Measurements from ENCODE around the gene ZBTB7C. TPM values are rescaled to one million over a fixed set of nuclear protein-coding genes. Genes with fewer than 3 reads are reported as not detected.

Gene ZBTB7C
- polyA plus RNA-seq, 1 donor (not counting 4 experiments of a cell fraction or from before 2014, with no cell fraction given): 0.58 TPM

GRCh38 chr18:48356909-48357631, 52.1 kb downstream of the ZBTB7C start:
- no peaks in the 10 kb centered on the region for H3K79me2 ChIP-seq (ENCODE audit: control insufficient read depth, insufficient read depth, low read length)
- H3K4me1 ChIP-seq (ENCODE audit: control insufficient read depth, extremely low read depth, insufficient read depth, low read length): peaks cover 14% of the 10 kb centered on the region
- H3K36me3 ChIP-seq (ENCODE audit: control insufficient read depth in 2 of 2, extremely low read depth in 1 of 2, insufficient read depth in 2 of 2, low read length in 2 of 2): no peaks in the 10 kb centered on the region
- no peak overlapping the region for H3K4me3 ChIP-seq (ENCODE audit: control insufficient read depth in 2 of 3, extremely low read depth in 1 of 3, insufficient read depth in 2 of 3, low read depth in 1 of 3, low read length in 3 of 3)
- no peak overlapping the region for H3K9ac ChIP-seq (ENCODE audit: control insufficient read depth, extremely low read depth, insufficient read depth, low read length)
- peak; percentile 55 for FAIRE-seq
- peak overlapping the region; percentile 8 for H2AFZ ChIP-seq (ENCODE audit: control insufficient read depth, low read length)
- TF ChIP-seq EZH2 (IDR thresholded peaks at IDR 0.05; ENCODE audit: low read length) (no peak), CTCF (optimal IDR thresholded peaks at IDR 0.05 in 1 of 3, IDR thresholded peaks at IDR 0.05 in 1 of 3, conservative IDR thresholded peaks at IDR 0.05 in 1 of 3; ENCODE audit: extremely low read depth in 1 of 3, insufficient read depth in 2 of 3, low read length in 3 of 3) (no peak)
- peak; percentile 32 for DNase-seq (ENCODE audit: low read depth, low spot score)
- H4K20me1 ChIP-seq (ENCODE audit: control insufficient read depth, extremely low read depth, insufficient read depth, low read length): no peaks in the 10 kb centered on the region
- H3K27me3 ChIP-seq (ENCODE audit: control insufficient read depth, extremely low read depth, insufficient read depth, low read length): peaks cover 3% of the 10 kb centered on the region
- no peaks in the 10 kb centered on the region for H3K9me1 ChIP-seq (ENCODE audit: control insufficient read depth, extremely low read depth, insufficient read depth, low read length)
- no peak overlapping the region for H3K4me2 ChIP-seq (ENCODE audit: control insufficient read depth, extremely low read depth, insufficient read depth, low read depth, low read length)
- no peak overlapping the region for H3K27ac ChIP-seq (ENCODE audit: control insufficient read depth, insufficient read depth, low read length)
- dilution Hi-C loops (cut with MboI; ENCODE audit: extremely low pct_ligation_motif_present, low sequenced_read_pairs): no loop called here
- H3K9me3 ChIP-seq (ENCODE audit: control insufficient read depth, low read depth, low read length): no peaks in the 10 kb centered on the region

- no peak for FAIRE-seq
- no peak for DNase-seq (ENCODE audit: low read depth, low spot score)
These were observed 52.9 kb downstream of the ZBTB7C start for GRCh38 chr18:48356151-48356745.

More at GRCh38 chr18:48356151-48356745, 52.9 kb downstream of the ZBTB7C start:
- dilution Hi-C loops (cut with MboI; ENCODE audit: extremely low pct_ligation_motif_present, low sequenced_read_pairs): no loop called here
- Histone ChIP-seq H3K36me3 (ENCODE audit: control insufficient read depth in 2 of 2, extremely low read depth in 1 of 2, insufficient read depth in 2 of 2, low read length in 2 of 2) (no peaks in the 10 kb centered on the region), H3K9me3 (ENCODE audit: control insufficient read depth, low read depth, low read length) (no peaks in the 10 kb centered on the region), H3K4me3 (ENCODE audit: control insufficient read depth in 2 of 3, extremely low read depth in 1 of 3, insufficient read depth in 2 of 3, low read depth in 1 of 3, low read length in 3 of 3) (no peak overlapping the region), H2AFZ (ENCODE audit: control insufficient read depth, low read length) (no peak overlapping the region), H4K20me1 (ENCODE audit: control insufficient read depth, extremely low read depth, insufficient read depth, low read length) (no peaks in the 10 kb centered on the region), H3K27ac (ENCODE audit: control insufficient read depth, insufficient read depth, low read length) (no peak overlapping the region), H3K9ac (ENCODE audit: control insufficient read depth, extremely low read depth, insufficient read depth, low read length) (no peak overlapping the region), H3K9me1 (ENCODE audit: control insufficient read depth, extremely low read depth, insufficient read depth, low read length) (no peaks in the 10 kb centered on the region), H3K79me2 (ENCODE audit: control insufficient read depth, insufficient read depth, low read length) (no peaks in the 10 kb centered on the region), H3K4me2 (ENCODE audit: control insufficient read depth, extremely low read depth, insufficient read depth, low read depth, low read length) (no peak overlapping the region), H3K27me3 (ENCODE audit: control insufficient read depth, extremely low read depth, insufficient read depth, low read length) (peaks cover 3% of the 10 kb centered on the region), H3K4me1 (ENCODE audit: control insufficient read depth, extremely low read depth, insufficient read depth, low read length) (peaks cover 9% of the 10 kb centered on the region)
- TF ChIP-seq CTCF (optimal IDR thresholded peaks at IDR 0.05 in 1 of 3, IDR thresholded peaks at IDR 0.05 in 1 of 3, conservative IDR thresholded peaks at IDR 0.05 in 1 of 3; ENCODE audit: extremely low read depth in 1 of 3, insufficient read depth in 2 of 3, low read length in 3 of 3) (no peak), EZH2 (IDR thresholded peaks at IDR 0.05; ENCODE audit: low read length) (no peak)
